GM12878 (cell line): ENCODE data around the gene IMMT. TPM values are rescaled to one million over a fixed set of nuclear protein-coding genes. Genes with fewer than 3 reads are reported as not detected.

Source experiments
- EP300 ChIP-seq, 2 experiments: fragments of 150-350 bp in 1 of 2; IDR thresholded peaks; 2 replicates each; pipeline ENCODE4 v1.6.1; 2011 to 2012; ENCODE audit warnings: low read depth in 2 of 2, low read length in 2 of 2, borderline replicate concordance in 1 of 2, improper control_type of control experiment in 1 of 2, inconsistent platforms in 1 of 2; ENCODE audit not compliant: control insufficient read depth in 1 of 2
- JUND ChIP-seq: IDR thresholded peaks from 2 replicates; pipeline ENCODE4 v1.6.1; 2012; ENCODE audit warnings: low read depth, mild to moderate bottlenecking, low read length, improper control_type of control experiment, moderate library complexity
- LARP7 ChIP-seq: fragments of 450-650 bp; IDR thresholded peaks from 2 replicates; pipeline ENCODE4 v1.6.1; 2017; ENCODE audit warnings: mild to moderate bottlenecking
- MXI1 ChIP-seq: fragments of 150-350 bp; IDR thresholded peaks from 2 replicates; pipeline ENCODE4 v1.6.1; 2011; ENCODE audit warnings: low read depth, mild to moderate bottlenecking, inconsistent platforms, low read length, improper control_type of control experiment
- PKNOX1 ChIP-seq: fragments of 450-650 bp; IDR thresholded peaks from 2 replicates; pipeline ENCODE4 v1.6.1; 2016; ENCODE audit warnings: mild to moderate bottlenecking
- WRNIP1 ChIP-seq: IDR thresholded peaks from 2 replicates; pipeline ENCODE4 v1.6.1; 2011; ENCODE audit warnings: low read depth, low read length, improper control_type of control experiment, borderline replicate concordance
- YBX1 ChIP-seq: fragments of 450-650 bp; IDR thresholded peaks from 2 replicates; pipeline ENCODE4 v1.6.1; 2016; ENCODE audit warnings: antibody characterized with exemption
- polyA plus RNA-seq, 11 experiments: library from polyadenylated mRNA; depleted of rRNA in 4 of 11; unstranded in 6 of 11; stranded (reverse) in 5 of 11; fragments of >200 nt; fragmentation: Nextera tagmentation in 4 of 11; fragmentation: Illumina TruSeq in 1 of 11; extraction: Ambion mirVana in 4 of 11; extraction: Trizol in 1 of 11; gene quantifications; 1 replicate in 1 of 11; 2 replicates in 10 of 11; pipeline versions ENCODE4 v1.2.1 to v1.2.3, GENCODE V29; 2011 to 2016; ENCODE audit warnings: inconsistent platforms in 2 of 11, missing spikeins in 2 of 11, low read depth in 1 of 11
- total RNA-seq, 4 experiments: library from RNA; depleted of rRNA in 3 of 4; stranded (reverse); fragments of >200 nt in 3 of 4; fragmentation: Illumina TruSeq in 1 of 4; extraction: Trizol in 1 of 4; gene quantifications; 2 replicates each; pipeline versions ENCODE4 v1.2.1 to v1.2.3, GENCODE V29; 2013 to 2021
- TF ChIP-seq, protein P1 (sequence below): fragments of 450-650 bp; formaldehyde crosslinking; IDR thresholded peaks from 2 replicates; pipeline ENCODE4 v1.5.0; 2022; ENCODE audit warnings: mild to moderate bottlenecking, missing genetic modification characterization

IMMT gene
- total and polyA plus RNA-seq, 10 of the 15 experiments (the other 5 are each of a cell fraction or from before 2014, with no cell fraction given) = 78.4 to 149 (median 98.7) TPM

GRCh38 chr2:86213699-86214502, 18.6 kb upstream of the IMMT start (continued):
- TF ChIP-seq WRNIP1 (no peak), EP300 (IDR thresholded peaks at IDR 0.05; ENCODE audit: borderline replicate concordance in 1 of 2, control insufficient read depth in 1 of 2, low read depth in 2 of 2, low read length in 2 of 2) (no peak), YBX1 (no peak), LARP7 (no peak), PKNOX1 (no peak), MXI1 (no peak), JUND (no peak)
- TF ChIP-seq, protein P1, sequence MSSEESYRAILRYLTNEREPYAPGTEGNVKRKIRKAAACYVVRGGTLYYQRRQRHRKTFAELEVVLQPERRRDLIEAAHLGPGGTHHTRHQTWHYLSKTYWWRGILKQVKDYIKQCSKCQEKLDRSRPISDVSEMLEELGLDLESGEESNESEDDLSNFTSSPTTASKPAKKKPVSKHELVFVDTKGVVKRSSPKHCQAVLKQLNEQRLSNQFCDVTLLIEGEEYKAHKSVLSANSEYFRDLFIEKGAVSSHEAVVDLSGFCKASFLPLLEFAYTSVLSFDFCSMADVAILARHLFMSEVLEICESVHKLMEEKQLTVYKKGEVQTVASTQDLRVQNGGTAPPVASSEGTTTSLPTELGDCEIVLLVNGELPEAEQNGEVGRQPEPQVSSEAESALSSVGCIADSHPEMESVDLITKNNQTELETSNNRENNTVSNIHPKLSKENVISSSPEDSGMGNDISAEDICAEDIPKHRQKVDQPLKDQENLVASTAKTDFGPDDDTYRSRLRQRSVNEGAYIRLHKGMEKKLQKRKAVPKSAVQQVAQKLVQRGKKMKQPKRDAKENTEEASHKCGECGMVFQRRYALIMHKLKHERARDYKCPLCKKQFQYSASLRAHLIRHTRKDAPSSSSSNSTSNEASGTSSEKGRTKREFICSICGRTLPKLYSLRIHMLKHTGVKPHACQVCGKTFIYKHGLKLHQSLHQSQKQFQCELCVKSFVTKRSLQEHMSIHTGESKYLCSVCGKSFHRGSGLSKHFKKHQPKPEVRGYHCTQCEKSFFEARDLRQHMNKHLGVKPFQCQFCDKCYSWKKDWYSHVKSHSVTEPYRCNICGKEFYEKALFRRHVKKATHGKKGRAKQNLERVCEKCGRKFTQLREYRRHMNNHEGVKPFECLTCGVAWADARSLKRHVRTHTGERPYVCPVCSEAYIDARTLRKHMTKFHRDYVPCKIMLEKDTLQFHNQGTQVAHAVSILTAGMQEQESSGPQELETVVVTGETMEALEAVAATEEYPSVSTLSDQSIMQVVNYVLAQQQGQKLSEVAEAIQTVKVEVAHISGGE (CRISPR knock-in tag) = no peak
